ENCODE data around the gene GALR2.

Gene GALR2

DNA sequence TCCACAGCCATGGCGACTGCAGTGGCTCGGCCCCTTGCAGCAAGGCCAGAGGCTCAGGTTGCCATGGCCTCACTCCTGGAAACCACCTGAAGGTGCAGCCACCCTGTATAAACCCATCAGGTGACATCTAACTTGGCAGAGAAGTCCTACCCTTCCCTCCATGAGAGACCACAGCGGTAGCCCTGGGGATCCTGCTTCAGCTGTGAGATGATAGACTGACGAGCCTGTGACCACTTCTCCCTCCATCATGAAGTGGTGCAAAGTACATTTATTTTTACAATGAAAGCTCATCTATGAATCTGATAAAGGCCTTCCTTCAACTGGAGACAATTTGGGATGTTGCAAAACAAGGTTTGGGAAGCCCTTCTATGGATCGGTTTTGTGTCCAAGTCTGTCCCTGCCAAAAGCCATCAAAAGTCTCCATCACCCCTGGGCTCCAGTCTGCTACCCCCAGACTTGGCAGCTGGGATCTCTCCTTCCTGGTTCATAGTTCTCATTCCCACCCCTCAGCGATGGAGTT, 6.2 kb downstream of the GALR2 start:
- no peak for FAIRE-seq

DNA sequence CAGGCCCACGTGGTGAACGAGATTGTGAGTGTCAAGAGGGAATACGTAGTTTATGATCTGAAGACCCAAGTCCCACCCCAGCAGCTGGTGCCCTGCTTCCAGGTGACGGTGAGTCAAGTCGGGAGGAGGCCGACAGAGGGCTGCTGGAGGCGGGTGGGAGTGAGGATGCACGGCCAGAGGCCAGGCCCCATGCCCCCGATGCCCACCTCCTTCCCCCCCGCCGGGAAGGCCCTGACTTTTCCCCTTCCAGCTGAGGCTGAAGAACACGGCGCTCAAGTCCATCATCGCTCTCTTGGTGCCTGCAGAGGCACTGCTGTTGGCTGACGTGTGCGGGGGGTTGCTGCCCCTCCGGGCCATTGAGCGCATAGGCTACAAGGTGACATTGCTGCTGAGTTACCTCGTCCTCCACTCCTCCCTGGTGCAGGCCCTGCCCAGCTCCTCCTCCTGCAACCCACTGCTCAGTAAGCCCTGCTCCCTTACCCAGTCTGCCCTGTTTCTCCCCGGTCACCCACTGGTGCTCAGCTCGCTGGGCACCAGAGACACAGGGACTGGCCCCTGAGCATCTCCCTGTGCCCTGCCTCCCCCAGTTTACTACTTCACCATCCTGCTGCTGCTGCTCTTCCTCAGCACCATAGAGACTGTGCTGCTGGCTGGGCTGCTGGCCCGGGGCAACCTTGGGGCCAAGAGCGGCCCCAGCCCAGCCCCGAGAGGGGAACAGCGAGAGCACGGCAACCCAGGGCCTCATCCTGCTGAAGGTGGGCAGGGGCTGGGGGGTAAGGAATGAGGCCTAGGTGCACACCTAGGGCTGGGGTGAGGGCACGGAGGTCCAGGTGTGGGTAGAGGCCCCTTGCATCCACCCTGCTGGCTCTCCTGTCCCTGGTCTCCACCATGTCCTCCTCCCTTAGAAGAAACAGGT, 7.0 kb downstream of the GALR2 start:
- FAIRE-seq = no peak

DNA sequence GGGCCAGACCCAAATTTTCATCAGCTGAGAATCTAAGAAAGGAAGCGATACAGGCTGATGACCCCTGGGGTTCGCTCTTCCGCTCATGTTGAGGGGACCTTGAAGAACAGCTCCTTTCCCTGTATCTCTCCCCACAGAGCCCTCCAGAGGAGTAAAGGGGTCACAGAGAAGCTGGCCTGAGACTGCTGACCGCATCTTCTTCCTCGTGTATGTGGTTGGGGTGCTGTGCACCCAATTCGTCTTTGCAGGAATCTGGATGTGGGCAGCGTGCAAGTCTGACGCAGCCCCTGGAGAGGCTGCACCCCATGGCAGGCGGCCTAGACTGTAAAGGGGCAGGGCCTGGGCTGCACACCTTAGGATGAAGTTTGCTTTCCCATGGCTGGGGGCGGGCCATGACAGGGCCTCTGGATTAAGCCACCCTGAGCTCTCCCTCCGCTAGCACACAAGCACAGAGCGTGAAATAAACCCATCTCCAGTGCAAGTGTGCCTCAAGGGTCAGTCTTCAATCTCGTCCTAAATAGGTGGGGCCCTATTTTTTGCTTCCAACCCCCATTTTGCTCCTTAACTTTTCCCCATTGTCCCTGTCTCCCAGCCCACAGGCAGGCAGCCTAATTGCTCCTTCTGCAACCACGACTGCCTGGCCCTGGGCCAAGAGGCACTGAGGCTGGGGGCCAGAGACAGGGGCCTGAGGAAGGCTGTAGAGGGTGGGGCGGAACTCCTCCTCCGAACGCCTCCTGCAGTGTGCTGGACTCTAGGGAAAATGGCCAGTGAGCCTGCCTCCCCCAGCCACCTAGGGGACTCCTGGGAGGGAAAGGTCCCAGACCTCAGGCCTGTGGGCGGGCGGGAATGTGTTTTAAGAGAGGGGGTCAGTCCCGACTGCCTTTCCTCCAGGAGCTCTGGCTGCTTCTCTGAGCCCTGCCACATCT, 8.0 kb downstream of the GALR2 start:
- no peak for FAIRE-seq

DNA sequence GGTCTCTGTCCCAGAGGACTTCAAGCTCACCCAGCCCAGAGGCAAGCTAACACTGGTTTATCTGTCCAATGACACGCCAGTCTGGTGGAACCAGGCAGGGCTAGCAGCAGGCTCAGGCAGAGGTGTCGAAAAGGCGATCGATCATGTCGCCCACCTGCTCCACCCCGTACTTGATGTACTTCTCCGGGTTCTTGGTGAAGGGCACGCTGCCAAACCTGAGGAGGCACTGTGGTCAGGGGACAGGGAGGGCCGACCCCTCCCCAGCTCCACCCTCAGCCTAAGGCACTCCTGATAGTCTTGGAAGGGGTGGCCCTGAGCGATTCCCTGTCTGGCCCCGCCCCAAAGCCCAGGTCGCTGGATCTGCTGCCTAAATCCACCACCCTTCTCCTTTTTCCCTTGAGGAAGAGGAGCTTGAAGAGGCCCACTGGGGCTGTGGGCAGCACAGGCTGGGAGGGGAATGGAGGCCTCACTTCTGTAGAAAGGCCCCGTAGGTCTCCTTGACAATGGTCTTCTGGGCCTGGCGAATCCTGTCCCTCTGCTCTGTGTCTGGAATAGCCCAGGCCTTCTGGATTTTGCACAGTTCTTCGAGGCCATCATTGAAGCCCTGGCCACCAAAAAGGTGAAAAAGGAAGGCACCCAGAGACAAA, 9.1 kb downstream of the GALR2 start:
- no peak for FAIRE-seq

DNA sequence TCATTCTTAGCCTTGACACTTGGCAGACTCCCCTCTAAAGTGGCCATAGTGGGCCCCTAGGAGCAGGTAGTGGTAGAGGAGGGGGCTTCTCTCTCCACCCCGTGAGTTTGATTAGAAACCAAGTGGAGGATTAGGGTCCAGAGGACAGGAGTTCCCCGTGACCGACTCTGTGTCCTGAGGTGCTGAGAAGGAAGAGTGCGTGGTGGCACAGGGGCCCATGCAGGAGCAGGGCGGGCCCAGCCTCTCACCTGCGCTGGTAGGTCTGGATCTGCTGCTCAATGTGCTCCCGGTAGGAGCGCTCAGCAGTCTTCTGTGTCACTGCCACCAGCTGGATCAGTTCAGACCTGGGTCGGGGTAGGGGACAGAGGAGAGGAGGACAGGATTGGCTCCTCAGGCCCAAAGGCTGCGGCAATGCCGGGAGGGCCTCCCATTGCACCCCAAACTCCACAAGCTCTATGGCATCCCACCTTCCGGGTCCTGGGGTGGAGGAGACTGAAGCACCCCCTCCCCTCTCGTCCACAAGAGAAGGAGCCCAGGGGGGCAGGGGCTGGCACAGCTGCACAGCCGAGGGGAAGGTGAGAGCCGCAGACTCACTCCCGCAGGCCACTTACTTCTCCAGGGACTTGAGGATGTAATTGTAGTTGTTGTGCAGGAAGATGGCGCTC, 10.6 kb downstream of the GALR2 start:
- FAIRE-seq = no peak

DNA sequence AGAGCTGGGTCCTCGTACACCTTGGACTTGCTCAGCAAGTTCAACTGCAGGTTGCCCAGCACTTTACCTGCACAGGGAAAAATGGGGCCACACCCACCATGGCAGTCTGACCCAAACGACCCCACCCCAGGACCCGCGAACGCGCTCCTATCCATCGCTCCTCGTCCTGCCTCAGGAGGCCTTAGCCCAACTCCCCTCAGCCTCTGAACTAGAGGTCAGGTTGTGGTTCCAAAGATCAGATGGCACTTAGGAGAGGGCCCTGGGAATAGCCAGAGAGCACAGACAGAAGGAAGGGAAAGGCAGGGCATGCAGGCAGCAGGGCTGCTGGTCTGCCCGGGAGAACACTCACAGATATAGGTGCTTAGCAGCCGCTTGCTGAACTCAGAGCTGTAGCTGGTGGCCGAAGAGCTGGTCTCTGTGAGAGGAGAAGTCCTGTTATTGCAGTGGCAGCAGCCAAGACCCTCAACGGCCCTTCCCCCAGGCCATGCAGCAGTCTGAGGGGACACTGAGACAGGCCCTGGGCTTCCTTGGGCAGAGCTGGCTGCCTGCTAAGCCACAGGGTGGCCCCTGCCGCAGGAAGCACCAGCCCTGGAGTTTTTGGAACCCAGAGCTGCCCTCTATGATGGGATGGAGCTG, 11.3 kb downstream of the GALR2 start:
- no peak for FAIRE-seq

DNA sequence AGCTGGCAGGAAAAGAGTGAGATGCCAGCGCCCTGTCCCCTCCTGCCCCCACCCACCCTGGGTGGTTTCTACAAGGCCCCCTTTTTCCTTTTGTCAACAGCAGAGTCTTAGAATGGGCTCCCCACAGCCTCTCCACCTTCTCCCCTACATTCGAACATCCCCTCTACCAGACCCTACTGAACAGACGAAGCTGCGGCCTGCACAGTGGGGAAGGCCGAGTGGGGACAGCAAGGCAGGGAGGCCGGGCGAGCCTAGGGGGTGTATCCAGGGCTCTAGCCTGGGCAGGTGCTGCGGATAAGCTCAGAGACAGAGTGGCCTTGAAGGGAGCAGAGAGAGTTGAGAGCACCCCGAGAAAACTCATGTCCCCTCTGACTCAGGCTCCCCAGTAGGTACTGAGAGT, 11.8 kb downstream of the GALR2 start:
- FAIRE-seq = no peak

DNA sequence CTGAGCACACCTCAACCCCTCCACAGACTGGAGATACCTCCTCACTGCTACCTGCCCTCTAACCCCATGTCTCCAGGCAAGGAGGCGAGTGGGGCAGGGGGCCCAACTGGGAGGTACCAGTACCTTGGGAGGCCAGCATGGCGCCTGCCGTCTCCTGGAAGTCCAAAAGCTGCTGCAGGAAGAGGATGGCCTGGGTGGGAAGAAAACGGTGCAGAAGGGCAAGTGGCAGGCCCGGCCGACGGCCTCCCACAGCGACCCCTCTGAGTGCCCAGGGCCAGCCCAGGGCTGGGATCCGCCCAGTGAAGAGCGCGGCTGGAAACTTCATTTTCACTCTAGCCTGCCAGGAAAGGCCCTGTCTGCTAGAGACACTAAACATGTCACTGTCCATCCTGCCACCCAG, 12.9 kb downstream of the GALR2 start:
- no peak for FAIRE-seq

DNA sequence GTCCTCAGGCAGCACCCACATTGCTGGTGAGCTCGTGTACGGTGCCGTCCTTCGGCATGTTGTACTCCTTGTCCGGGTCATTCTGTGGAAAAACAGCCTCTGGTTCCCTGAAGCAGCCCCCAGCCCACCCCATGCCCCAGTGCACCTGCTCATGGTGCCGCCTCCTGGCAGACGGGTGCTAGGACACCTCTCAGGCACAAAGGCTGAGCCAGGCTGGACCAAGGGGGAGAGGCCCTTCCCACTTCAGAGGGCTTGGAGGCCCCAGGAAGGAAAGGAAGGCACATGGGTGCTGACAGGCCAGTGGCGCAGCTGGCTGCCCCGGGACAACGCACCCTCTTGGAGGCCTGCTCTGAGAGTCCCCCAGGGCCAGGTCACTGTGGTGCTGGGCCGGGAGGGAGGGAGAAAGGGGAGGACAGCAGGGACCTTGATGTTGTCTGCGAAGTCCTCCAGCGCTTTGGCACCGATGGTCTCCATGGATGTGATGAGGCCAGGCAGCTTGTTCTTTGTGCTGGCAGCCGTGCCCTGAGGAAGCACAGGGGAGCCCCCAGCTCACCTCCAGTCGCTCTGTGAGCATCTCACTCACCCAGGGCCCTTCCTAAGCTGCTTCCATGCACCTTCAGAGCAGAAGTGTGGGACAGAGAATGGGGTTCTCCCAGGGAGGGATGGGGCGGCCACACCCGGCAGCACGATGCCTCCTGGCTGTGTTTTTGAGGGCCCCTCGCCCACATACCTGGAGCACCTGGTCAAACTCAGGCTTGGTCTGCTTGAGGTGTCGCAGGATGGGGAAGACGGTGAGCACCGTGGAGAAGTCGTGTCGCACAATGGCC, 13.7 kb downstream of the GALR2 start:
- no peak for FAIRE-seq

DNA sequence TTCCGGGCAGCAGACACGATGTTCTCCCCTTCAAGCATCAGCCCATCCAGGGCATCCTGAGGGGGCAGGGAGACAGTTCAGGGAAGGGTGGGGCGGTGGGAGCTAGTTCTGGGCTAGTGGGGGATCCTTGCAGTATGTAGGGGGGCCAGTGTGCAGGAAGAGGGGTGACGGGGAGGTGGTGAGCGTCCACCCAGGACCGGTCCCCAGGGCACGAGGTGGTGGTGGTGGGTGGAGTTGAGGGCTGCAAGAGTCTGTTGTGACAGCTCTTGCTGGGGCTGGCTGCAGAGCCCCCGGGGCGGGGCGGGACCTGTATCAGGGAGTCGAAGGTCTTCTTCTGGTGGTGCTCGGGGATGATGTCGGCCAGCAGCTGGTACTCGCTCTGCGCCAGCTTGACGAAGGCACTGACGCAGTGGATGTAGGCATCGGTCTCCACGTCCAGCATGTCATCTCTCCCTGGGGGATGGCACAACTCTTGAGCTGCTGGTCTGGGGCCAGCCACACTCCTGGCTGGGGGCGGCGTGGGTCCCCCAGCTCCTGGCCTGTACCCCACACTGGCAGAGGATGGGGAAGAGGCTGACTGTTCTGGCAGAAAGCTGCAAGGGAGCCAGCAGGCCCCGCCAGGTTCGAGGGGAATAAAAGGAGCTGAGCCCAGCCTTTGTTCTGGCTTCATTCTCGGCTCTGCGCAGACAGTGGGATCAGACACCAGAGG, 14.4 kb downstream of the GALR2 start:
- no peak for FAIRE-seq

DNA sequence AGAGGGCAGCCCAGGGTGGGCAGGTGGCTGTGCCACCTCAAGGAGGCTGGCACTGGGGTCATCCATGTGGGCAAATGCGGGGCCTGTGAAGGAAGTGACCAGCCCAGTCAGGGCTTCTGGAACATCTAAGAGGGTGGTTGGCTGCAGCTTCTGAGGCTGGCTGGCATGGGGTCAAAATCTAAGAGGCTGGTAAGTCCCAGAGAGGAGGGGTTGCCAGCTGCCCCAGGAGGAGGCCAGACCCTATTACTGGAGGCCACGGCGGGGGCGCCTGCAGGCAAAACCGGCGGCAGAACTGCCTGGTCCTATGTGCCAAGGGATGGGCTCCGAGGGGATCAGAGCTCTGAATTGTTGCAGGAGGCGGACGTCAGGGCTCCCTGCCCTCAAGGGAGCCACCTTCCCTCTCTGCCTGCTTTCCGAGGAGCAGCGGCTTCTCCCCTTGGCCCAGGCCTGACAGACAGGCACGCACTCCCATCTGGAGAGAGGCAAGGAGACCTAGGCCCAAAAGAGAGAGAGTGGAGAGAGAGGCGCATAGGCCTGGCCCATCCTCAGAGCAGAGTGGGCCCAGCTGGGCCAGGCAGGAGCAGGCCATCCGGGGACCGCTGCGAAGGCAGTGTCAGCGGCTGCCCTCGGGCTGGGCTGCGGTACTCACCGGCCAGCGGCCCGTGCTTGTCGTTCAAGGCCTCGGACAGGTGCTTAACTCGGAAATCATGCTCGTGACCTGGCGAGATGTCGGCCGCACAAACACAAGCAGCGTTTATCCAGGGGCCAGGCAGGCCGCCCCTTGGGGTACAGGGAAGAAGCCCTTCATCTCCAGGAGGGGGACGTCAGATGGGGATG, 15.3 kb downstream of the GALR2 start:
- no peak for FAIRE-seq

DNA sequence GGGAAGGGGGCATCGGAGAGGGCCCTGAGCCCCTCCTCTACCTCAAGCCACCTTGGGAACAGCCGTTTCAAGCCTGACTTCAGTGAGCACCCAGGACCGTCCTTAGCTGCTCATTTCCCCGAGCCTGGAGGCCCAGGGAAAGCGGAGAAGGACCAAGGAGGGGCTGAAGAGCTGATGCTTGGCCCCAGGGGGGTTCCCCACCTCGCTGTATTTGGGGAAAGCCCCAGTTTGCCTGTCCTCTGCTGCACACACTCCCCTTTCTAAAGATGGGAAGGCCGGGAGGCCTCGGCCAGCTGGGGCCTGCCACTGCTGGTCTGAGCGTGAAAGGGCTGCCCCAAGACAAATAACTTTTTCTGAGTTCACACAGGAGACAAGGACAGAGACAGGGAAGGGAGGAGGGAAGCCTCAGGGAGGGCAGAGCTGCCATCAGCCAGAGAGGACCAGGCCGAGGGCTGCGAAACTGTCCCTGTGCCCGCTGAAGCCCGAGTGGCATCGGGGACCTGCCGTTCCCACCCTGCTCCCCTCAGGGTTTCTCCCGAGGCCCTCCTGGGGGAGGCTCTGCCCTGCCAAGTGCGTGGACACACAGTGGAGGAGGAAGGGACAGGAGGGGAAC, 16.0 kb downstream of the GALR2 start:
- no peak for FAIRE-seq

DNA sequence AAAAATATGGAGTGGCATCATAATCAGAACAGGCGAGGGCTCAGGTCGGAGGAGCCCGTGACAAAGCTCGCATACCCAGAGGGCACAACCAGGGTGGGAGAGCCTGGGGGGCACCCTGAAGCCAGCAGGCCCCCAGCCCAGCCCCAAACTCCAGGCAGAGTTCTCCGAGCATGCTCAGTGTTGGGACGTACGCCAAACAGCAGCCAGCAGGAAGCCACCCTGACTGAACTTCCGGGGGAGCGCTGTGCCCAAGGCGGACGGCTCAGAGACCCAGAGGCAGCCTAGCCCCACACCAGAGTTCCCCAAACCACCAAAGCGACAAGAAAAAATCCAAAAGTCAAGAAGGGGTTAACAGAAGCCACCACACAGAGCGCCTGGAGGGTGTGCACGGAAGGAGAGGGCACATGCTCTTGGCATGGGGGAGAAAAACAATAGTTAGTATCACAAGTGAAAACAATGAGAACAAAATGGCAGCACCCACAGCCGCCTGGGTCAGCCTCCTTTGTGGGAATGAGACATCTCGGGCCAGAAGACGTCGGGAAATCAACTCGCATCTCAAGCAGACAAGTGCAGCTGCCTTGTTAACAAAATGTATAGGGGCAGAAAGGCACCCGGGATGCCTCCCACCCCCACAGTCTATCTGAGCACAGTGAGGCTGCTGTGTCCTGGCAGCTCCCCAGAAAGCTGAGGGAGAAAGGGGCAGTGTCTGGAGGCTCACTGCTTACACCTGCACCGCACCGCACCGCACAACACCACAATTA, 17.1 kb downstream of the GALR2 start:
- FAIRE-seq = no peak

DNA sequence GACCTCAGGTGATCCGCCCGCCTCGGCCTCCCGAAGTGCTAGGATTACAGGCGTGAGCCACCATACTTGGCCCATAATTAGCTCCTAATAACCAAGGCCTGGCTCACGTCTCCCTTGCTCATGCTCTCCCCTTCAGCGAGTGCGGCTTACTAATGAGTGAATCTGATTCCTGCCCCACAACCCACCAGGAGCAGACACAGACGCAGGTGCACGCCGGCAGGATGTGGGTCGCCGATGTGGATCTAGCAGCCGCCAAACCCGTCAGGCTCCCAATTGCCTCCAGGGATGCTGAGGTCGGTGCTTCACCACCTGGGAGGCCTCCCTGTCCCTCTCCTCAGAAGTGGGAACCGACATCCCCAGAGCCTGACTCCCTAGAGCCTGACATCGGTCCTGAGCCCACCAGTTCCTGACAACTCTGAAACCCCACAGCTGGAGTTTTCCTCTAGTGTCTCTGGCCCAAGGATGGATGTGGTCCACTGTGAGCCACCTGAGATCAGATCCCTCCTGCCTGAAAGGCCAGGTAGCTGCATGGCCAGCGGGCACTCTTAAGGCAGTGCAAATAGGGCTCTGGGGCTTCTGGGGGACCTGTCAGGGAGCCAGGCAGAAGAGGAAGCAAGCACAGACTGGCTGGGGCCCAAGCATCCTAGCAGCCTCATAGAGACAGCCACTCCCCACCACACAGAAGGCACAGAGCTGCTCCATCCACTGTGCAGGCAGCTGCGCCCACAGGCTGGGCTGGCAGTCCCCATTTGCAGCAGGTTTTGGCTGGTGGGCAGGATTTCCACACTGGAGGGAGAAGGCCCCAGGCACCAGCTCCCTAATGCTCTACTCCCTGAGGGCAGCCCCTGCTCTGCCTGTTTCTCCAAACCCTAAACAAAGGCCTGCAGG, 18.2 kb downstream of the GALR2 start:
- FAIRE-seq = no peak

DNA sequence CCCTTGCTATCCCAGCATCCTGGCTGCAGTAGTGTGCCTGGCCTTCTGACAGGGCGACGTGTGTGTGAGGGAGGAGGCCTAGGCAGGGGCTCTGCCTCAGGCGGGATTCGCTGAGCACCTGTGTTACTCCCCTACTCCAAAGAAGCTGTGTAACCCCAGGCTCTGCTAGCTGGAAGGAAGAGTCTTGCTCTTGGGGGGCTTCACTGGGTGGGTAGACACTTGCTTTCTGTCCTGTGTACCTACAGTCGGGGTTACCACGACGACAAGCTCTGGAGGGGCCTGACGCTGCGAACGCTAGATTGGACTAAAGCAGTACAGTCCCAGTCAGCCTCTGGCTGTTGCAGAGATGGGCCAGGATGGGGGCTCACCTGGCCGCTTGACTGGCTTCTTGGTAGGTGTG, 19.5 kb downstream of the GALR2 start:
- no peak for FAIRE-seq

DNA sequence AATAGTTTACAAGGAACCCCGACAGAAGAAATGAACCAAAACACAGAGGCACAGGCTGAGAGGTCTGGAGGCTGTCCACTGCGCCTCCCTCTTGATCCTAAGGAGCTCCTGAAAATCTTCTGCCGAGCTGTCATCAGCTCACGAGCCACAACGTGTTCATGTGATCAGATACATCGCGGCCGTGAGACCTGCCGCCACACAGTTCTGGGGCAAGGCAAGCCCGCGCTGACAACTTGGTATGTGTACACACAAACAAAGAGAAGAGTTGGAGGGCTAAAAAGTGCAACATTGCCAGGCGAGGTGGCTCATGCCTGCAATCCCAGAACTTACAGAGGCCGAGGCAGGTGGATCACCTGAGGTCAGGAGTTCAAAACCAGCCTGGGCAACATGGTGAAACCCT, 21.4 kb downstream of the GALR2 start:
- FAIRE-seq = no peak

DNA sequence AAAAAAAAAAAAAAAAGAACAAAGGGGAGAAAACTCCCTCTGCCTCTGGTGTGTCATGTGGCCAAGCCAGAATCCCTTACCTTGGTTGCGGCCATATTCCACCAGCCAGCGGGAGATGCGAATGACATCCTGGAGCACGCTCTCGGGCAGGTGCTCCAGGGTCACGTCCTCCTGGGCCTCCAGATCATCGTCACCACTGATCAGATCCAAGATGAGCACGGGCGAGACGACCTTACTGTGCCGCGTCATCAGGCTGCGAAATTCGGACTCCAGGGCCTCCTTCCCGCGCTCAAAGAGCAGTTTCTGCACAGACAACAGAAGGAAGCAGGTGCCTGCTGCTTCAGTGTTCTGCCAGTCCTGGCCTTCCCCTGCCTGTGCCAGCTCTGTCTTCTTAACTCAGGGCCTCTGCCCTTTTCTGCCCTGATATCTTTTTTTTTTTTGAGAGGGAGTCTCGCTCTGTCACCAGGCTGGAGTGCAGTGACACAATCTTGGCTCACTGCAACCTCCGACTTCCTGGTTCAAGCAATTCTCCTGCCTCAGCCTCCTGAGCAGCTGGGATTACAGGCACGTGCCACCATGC, 23.2 kb downstream of the GALR2 start:
- FAIRE-seq = no peak

Measured in G401.6 (cell line).